Measurements from ENCODE around the gene ADAMTS17. TPM values are rescaled to one million over a fixed set of nuclear protein-coding genes. Genes with fewer than 3 reads are reported as not detected.

ADAMTS17 gene
- total RNA-seq, 1 donor from 2014 or later, result 4.8 TPM

DNA sequence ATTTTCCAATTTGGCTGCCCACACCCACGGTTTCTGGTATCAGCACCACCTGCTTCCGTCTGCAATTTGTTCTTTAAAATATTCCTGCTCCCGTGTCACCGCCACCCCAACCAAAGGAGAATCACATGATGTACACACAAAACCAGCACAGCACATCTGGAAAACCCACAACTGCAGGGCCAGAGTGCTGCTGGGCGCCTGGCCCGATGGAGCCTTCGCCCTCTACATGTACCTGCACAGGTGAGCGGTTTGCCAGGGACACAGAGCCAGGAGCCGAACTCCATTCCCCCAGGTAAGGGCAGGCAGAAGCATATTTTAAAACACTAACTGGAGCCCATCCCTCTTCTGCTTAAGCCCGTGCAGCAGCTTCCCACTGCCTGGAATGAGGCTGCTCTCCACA, 75.6 kb downstream of the ADAMTS17 start:
- no peak overlapping the region for H3K27ac Mint-ChIP-seq (ENCODE audit: unreplicated experiment)
- DNase-seq (ENCODE audit: low spot score), result no peak
- H3K27me3 Mint-ChIP-seq (ENCODE audit: unreplicated experiment), result no peaks in the 10 kb centered on the region
- no peaks in the 10 kb centered on the region for H3K4me1 Mint-ChIP-seq (ENCODE audit: unreplicated experiment)
- H3K9me3 Mint-ChIP-seq (ENCODE audit: unreplicated experiment), result no peaks in the 10 kb centered on the region
- H3K36me3 Mint-ChIP-seq (ENCODE audit: low read depth, unreplicated experiment), result peaks cover 11% of the 10 kb centered on the region
- H3K4me3 Mint-ChIP-seq (ENCODE audit: unreplicated experiment), result no peak overlapping the region
- TF ChIP-seq, protein P1, sequence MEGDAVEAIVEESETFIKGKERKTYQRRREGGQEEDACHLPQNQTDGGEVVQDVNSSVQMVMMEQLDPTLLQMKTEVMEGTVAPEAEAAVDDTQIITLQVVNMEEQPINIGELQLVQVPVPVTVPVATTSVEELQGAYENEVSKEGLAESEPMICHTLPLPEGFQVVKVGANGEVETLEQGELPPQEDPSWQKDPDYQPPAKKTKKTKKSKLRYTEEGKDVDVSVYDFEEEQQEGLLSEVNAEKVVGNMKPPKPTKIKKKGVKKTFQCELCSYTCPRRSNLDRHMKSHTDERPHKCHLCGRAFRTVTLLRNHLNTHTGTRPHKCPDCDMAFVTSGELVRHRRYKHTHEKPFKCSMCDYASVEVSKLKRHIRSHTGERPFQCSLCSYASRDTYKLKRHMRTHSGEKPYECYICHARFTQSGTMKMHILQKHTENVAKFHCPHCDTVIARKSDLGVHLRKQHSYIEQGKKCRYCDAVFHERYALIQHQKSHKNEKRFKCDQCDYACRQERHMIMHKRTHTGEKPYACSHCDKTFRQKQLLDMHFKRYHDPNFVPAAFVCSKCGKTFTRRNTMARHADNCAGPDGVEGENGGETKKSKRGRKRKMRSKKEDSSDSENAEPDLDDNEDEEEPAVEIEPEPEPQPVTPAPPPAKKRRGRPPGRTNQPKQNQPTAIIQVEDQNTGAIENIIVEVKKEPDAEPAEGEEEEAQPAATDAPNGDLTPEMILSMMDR (IDR thresholded peaks at IDR 0.05; ENCODE audit: unreplicated experiment), result no peak

DNA sequence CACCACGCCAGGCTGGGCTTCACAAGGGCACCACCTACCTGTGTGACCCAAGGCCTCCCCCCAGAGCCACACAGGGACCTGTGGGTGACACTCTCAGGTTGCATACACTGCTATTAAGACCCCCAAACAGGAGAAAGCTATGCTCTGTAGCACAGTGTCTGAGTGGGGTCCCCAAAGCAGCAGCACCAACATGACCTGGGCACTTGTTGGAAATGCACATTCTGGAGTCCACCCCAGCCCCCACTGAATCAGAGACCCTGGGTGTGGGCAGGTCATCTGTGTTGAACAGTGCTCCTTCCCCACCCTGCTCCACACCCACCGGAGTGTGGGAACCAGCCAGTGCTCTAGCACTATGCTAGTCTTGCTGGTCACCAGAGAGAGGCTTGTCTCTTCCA, 76.1 kb downstream of the ADAMTS17 start:
- H3K36me3 Mint-ChIP-seq (ENCODE audit: low read depth, unreplicated experiment), result peaks cover 7% of the 10 kb centered on the region
- no peaks in the 10 kb centered on the region for H3K9me3 Mint-ChIP-seq (ENCODE audit: unreplicated experiment)
- H3K27ac Mint-ChIP-seq (ENCODE audit: unreplicated experiment), result no peak overlapping the region
- H3K27me3 Mint-ChIP-seq (ENCODE audit: unreplicated experiment), result no peaks in the 10 kb centered on the region
- no peak for DNase-seq (ENCODE audit: low spot score)
- TF ChIP-seq, protein P1 (IDR thresholded peaks at IDR 0.05; ENCODE audit: unreplicated experiment), result no peak
- no peak overlapping the region for H3K4me3 Mint-ChIP-seq (ENCODE audit: unreplicated experiment)
- no peaks in the 10 kb centered on the region for H3K4me1 Mint-ChIP-seq (ENCODE audit: unreplicated experiment)

DNA sequence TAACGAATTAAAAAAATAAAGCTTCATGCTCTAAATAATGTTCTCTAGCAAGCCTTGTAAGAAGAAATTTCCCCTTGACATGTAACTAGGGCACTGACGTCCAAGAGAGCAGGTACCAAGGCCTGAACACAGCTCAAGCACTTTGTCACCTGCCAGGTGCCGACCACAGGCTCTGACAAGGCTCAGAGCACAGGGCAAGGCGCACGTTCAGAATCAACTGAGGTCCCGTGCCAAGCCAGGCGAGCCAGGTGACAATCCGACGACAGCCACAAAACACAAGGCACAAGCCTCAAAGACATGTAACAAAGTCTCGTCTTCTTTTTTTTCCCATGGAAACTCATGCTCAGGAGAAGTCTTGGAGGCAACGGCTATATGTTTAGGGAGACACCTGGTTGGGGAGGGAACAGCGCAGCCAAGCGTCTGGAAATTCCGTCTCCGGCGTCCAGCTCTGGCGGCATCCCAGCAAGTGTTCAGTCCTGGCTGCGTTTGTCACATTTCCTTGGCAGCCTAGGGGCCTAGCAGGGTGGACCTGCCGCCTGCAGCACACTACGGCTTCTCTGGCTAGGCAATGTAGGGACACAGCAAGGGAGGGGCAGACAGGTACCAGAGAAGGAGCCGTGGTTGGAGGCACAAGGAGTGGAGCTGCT, 76.7 kb downstream of the ADAMTS17 start:
- Mint-ChIP-seq H3K4me1 (ENCODE audit: unreplicated experiment) (no peaks in the 10 kb centered on the region), H3K27me3 (ENCODE audit: unreplicated experiment) (no peaks in the 10 kb centered on the region), H3K9me3 (ENCODE audit: unreplicated experiment) (no peaks in the 10 kb centered on the region), H3K27ac (ENCODE audit: unreplicated experiment) (no peak overlapping the region), H3K36me3 (ENCODE audit: low read depth, unreplicated experiment) (peaks cover 7% of the 10 kb centered on the region), H3K4me3 (ENCODE audit: unreplicated experiment) (no peak overlapping the region)
- no peak for DNase-seq (ENCODE audit: low spot score)
- TF ChIP-seq, protein P1 (IDR thresholded peaks at IDR 0.05; ENCODE audit: unreplicated experiment), result no peak

DNA sequence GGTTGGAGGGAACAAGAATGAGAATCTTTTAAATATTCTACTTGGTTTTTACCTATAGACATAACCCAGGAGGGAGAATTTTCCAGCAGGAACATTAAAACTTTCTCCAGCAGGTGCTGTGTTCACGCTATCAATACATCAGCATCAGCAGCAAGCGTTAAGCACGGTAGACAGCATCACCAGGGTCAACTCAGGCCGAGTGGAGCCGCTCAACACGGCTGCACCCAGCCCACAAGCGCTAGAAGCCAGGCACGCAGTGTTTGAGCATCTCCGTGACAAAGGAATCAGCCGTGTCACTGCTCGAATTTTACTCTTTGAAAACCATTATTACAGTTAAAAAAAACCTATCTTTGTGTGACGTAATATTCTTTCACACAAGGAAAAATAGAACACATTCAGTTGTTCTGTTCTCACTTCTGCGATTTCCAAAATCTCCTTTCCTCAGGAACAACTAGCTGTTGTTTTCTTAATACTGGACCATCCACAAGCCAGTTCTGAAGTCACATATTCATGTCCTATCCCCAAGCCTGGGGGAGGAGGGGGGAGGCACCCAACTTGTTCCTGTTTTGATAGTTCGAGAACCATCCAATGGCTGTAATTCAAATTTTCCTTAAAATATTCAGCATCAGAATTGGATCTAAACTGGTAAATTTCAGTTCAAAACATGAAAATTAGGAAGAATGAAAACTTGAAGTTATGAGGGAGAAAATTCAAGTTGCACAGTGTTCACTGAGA, 77.9 kb downstream of the ADAMTS17 start:
- no peak overlapping the region for H3K27ac Mint-ChIP-seq (ENCODE audit: unreplicated experiment)
- H3K27me3 Mint-ChIP-seq (ENCODE audit: unreplicated experiment), result no peaks in the 10 kb centered on the region
- TF ChIP-seq, protein P1 (IDR thresholded peaks at IDR 0.05; ENCODE audit: unreplicated experiment), result no peak
- DNase-seq (ENCODE audit: low spot score), result no peak
- H3K36me3 Mint-ChIP-seq (ENCODE audit: low read depth, unreplicated experiment), result peaks cover 1% of the 10 kb centered on the region
- H3K9me3 Mint-ChIP-seq (ENCODE audit: unreplicated experiment), result no peaks in the 10 kb centered on the region
- no peak overlapping the region for H3K4me3 Mint-ChIP-seq (ENCODE audit: unreplicated experiment)
- no peaks in the 10 kb centered on the region for H3K4me1 Mint-ChIP-seq (ENCODE audit: unreplicated experiment)

DNA sequence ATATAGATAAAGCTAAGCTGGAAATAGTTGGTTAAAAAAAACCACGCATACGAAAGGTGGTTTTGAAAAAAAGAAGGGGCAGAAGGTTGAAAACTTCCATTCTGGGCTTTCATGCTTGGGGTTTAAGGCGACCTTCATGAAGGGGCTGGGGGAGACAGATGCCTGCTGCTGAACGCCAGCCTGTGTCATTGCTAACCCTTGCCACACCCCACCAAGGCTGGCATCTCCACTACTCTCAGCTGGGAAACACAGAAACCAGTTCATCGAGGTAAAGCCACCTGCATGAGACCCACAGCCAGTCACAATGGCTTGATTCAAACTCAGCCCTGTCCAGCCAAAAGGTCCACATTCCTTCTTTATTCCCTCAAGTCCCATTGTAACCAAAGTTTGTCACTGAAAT, 78.7 kb downstream of the ADAMTS17 start:
- Mint-ChIP-seq H3K27ac (ENCODE audit: unreplicated experiment) (no peak overlapping the region), H3K4me3 (ENCODE audit: unreplicated experiment) (no peak overlapping the region), H3K4me1 (ENCODE audit: unreplicated experiment) (no peaks in the 10 kb centered on the region), H3K27me3 (ENCODE audit: unreplicated experiment) (no peaks in the 10 kb centered on the region), H3K9me3 (ENCODE audit: unreplicated experiment) (no peaks in the 10 kb centered on the region), H3K36me3 (ENCODE audit: low read depth, unreplicated experiment) (peaks cover 3% of the 10 kb centered on the region)
- TF ChIP-seq, protein P1 (IDR thresholded peaks at IDR 0.05; ENCODE audit: unreplicated experiment), result no peak
- no peak for DNase-seq (ENCODE audit: low spot score)
